Epithelial cell of proximal tubule (primary cell): ENCODE results near the gene PELI2. TPM values are rescaled to one million over a fixed set of nuclear protein-coding genes. Genes with fewer than 3 reads are reported as not detected.
A peak's percentile ranks its signal among the peaks of the same experiment; 100 is the strongest.

Source experiments
- DNase-seq: peaks from one replicate; pipeline ENCODE4 v3.0.0-alpha.2; 2011; ENCODE audit warnings: low read depth
- H3K4me3 ChIP-seq: 2 replicates; pipeline ENCODE4 v1.5.1; 2011; ENCODE audit warnings: low read depth, mild to moderate bottlenecking, low read length
- total RNA-seq: library from RNA; depleted of rRNA; stranded (reverse); fragments of >200 nt; gene quantifications from 2 replicates; pipeline ENCODE4 v1.2.3, GENCODE V29; 2015
- TF ChIP-seq, protein P1 (sequence below): conservative IDR thresholded peaks from 2 replicates; pipeline ENCODE4 v1.5.1; 2012; ENCODE audit warnings: low read depth, mild to moderate bottlenecking, low read length

Gene PELI2
- total RNA-seq, 1 donor from 2014 or later: 6.6 TPM

DNA sequence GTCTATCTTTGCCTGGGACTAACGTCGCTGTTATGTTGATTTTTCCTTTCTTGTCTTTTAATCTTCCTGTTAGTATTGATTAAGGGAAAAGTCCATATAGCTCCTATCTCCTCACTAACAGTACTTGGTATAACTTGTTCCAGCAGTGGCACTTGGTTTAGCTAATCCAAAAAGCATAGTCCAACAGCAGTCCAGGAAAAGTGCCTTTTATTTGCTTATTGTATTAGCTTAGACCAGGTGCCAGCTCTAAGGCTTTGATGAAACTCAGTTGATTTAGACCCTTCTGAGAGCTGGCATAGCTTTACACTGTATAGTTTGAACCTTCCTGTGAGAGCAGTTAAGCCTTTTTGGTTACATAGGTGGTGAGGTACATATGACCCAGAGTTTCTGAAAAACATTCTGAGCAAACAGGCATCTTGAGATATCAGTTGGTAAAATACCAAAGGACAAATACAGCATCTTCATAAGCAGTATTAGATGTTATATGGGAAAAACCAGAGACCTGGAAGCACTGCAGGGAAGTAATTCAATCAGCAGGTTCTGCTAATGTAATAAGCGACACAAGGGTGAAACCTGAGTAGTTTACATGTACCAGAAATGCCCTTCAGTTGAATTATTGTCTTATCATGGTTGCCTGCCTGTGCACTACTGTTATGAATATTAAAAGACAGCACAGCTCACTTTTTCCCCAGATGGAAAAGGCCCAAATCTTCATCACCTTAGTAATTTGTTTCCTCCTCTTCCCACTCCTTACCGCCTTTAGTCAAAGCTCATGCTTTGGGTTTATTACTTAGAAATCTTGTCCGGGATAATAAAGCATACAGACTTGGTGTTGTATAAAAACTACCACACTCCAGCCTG is 13.0 kb downstream of the PELI2 start:
- TF ChIP-seq, protein P1, sequence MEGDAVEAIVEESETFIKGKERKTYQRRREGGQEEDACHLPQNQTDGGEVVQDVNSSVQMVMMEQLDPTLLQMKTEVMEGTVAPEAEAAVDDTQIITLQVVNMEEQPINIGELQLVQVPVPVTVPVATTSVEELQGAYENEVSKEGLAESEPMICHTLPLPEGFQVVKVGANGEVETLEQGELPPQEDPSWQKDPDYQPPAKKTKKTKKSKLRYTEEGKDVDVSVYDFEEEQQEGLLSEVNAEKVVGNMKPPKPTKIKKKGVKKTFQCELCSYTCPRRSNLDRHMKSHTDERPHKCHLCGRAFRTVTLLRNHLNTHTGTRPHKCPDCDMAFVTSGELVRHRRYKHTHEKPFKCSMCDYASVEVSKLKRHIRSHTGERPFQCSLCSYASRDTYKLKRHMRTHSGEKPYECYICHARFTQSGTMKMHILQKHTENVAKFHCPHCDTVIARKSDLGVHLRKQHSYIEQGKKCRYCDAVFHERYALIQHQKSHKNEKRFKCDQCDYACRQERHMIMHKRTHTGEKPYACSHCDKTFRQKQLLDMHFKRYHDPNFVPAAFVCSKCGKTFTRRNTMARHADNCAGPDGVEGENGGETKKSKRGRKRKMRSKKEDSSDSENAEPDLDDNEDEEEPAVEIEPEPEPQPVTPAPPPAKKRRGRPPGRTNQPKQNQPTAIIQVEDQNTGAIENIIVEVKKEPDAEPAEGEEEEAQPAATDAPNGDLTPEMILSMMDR: no peak
- DNase-seq: no peak
- no peak overlapping the region for H3K4me3 ChIP-seq

DNA sequence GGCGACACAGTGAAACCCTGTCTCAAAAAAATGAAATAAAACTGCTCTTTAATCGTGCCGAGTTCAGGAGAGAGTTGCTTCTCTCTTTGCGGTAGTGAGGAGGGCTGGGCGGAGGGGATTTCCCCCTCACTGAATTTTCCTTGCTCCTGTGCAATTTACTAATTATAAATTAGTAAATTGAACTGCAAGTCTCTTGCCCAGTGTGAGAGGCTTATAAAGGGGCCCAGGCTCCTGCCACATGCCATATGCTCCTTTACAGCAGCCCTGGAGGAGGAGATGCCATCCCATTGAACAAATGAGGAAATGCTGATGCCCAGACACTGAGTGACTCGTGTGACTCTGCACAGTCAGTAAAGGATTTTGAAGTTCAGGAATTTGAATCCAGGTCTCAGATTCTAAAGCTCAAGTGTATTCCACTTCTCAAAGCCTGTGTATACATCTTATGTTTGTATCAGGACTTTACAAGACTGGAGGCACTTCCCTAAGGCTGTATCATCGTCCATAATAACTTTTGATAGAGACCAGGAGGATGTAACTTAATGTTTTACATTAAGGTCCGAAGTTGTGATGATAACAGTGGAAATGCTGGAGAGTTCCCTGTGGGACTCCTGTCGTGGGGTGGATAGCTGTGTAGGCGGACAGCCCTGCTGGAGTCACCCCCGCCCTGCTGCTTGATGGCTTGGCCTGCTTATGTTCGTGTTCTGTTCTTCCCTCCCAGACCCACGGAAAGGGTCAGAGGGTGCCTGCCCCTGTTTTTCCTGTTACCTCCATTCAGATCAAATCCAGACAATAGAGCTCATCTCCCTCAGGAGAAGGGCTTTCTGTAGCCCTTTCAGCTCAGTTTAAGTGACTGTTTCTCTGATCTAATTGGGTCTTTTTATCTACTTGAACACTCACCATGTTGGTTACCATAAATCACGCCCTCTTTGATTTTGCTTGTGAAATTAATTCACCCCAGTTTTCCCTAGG is 13.9 kb downstream of the PELI2 start:
- TF ChIP-seq, protein P1: no peak
- DNase-seq: no peak
- H3K4me3 ChIP-seq: no peak overlapping the region

DNA sequence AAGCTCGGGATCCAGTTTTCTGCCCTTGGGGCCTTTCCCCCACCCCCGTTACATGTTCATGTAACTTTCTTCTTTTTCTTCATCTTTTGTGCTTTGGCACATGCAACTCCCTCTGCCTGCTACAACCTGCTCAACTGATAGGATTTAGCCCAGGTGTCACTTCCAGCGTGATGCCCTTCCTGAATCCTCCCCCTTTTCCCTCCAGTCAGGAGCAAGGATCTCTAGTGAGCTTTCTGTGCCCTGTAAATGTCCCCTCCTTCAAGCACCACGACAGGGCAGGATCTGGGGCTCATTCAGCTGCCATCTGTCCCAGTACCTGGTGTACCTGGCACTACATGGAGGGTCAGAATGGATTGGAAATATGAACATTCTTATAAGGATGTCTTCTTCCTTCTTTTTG is 15.3 kb downstream of the PELI2 start:
- DNase-seq: no peak
- no peak overlapping the region for H3K4me3 ChIP-seq
- TF ChIP-seq, protein P1: no peak

DNA sequence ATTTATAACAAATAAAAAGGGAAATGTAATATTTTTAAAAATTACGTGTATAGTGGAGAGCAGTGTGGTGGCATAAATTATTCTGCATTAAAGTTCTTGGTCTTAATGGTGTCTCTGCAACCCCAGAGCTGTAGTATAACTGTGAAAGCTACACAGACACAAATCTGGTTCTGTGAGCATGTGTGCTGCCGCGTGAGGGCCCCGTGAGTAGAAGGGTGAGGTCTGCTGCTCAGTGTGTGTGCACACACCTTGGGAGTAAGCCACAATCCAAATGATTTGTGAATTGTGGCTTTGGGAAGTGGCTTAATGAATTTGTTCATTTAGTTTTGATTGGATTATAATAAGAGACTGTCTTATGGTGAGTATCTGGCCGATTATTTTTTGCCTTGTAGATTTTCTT is 16.8 kb downstream of the PELI2 start:
- no peak for DNase-seq
- TF ChIP-seq, protein P1: peak; percentile 4
- H3K4me3 ChIP-seq: no peak overlapping the region

DNA sequence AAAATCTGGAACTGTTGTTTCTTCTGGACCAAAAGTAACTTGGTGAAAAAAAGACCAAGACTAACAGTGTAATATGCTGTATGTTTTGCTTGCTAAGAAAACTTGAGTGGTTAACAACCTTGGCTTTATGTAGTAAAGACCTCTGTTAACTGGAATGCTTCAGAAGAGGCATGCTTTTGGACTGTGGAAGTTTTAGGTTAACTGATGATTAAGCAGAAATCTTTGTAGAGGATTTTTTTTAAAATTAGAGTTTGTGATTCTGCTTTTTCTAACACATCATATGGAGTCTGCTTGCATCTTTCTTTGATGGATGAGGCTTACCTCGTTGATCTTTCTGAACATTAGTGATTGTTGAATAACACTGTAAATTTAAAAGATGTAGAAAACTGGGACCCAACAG is 17.5 kb downstream of the PELI2 start:
- TF ChIP-seq, protein P1: no peak
- no peak overlapping the region for H3K4me3 ChIP-seq
- DNase-seq: no peak

DNA sequence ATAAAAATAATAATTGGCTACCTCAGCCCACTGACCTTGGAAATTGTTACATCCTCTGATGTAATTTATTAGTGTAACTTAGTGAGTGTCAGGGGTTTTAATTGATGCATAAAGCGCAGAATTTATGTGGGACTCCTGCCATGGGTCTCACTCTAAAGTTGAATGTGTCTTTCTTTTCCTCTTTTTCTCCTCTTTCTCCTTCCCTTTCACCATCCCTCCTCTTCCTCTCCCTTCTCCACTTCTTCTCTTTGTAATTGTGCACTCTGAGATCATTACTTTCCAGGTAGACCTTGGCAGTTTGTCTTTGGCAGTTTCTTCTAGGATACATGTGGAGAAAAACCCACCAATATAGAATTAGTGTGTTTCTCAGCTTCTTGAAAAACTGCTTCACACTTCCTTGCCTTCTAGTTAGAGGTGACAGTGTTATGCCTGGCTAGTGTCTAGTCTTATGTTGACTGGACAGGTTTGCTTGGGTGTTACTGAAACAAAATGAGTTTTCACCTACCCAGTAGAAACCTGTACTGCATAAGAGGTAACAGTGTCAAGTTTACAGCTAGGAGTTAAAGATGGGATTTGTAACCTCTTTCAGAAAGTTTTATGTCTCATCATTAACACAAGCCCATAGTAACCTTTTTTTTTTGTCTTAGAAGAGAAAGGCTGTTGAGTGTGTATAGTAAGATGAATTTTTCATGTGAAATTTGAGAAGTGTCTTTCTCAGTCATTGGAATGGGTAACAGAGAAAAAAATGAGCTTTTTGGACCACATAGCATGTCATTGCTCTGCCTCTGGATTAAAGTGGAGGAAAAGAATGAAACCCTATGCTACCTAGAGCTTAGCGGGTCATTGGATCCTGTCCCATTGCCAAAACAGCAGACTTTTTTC is 18.6 kb downstream of the PELI2 start:
- DNase-seq: no peak
- no peak overlapping the region for H3K4me3 ChIP-seq
- TF ChIP-seq, protein P1: no peak
